Chondrocyte (in vitro differentiated cells): Measurements from ENCODE around the gene COL18A1. TPM values are rescaled to one million over a fixed set of nuclear protein-coding genes. Genes with fewer than 3 reads are reported as not detected.

ENCODE experiments used
- DNase-seq: peaks from one replicate; pipeline ENCODE4 v3.0.0; 2021; ENCODE audit warnings: mixed read lengths, low spot score
- H3K27ac Mint-ChIP-seq: one replicate; pipeline ENCODE4 v1.8.0; 2021; ENCODE audit warnings: mild to moderate bottlenecking, moderate library complexity, mixed read lengths; ENCODE audit not compliant: unreplicated experiment
- H3K27me3 Mint-ChIP-seq: 2 replicates; pipeline ENCODE4 v1.8.0; 2021; ENCODE audit warnings: low read depth, mixed read lengths
- H3K36me3 Mint-ChIP-seq: 2 replicates; pipeline ENCODE4 v1.8.0; 2021; ENCODE audit warnings: low read depth, mixed read lengths
- H3K4me1 Mint-ChIP-seq: 2 replicates; pipeline ENCODE4 v1.8.0; 2021; ENCODE audit warnings: low read depth, mild to moderate bottlenecking, mixed read lengths
- H3K4me3 Mint-ChIP-seq: one replicate; pipeline ENCODE4 v1.8.0; 2021; ENCODE audit warnings: mild to moderate bottlenecking, moderate library complexity, mixed read lengths; ENCODE audit not compliant: unreplicated experiment
- H3K9me3 Mint-ChIP-seq: 2 replicates; pipeline ENCODE4 v1.8.0; 2021; ENCODE audit warnings: low read depth, mixed read lengths
- CTCF ChIP-seq: fragments of 200-600 bp; sonication (generic); IDR thresholded peaks from 2 replicates; pipeline ENCODE4 v1.5.0; 2021; ENCODE audit warnings: antibody characterized with exemption, mild to moderate bottlenecking, moderate library complexity
- total RNA-seq: library from RNA; stranded (reverse); gene quantifications from 3 replicates; pipeline ENCODE4 v1.2.1, GENCODE V29; 2021

COL18A1 gene
- total RNA-seq, 1 donor from 2014 or later = 616 TPM

GRCh38 chr21:45555557-45556301 lies 150.8 kb downstream of the COL18A1 start:
- Mint-ChIP-seq H3K27ac (peak overlapping the region; percentile 83), H3K4me3 (peak overlapping the region; percentile 69), H3K9me3 (no peaks in the 10 kb centered on the region)

GRCh38 chr21:45556302-45556644 lies 151.3 kb downstream of the COL18A1 start:
- peaks cover 11% of the 10 kb centered on the region for H3K4me1 Mint-ChIP-seq
- no peaks in the 10 kb centered on the region for H3K36me3 Mint-ChIP-seq
- no peak overlapping the region for H3K4me3 Mint-ChIP-seq
- no peak overlapping the region for H3K27ac Mint-ChIP-seq
- peak; percentile 44 for TF ChIP-seq CTCF
- H3K9me3 Mint-ChIP-seq = no peaks in the 10 kb centered on the region
- DNase-seq = no peak
- H3K27me3 Mint-ChIP-seq = peaks cover 5% of the 10 kb centered on the region

More at GRCh38 chr21:45555557-45556301, 150.8 kb downstream of the COL18A1 start:
- TF ChIP-seq CTCF = peak; percentile 87
- Mint-ChIP-seq H3K36me3 (no peaks in the 10 kb centered on the region), H3K4me1 (peaks cover 13% of the 10 kb centered on the region), H3K27me3 (peaks cover 6% of the 10 kb centered on the region)
- DNase-seq = no peak

GRCh38 chr21:45556645-45557615 lies 152.0 kb downstream of the COL18A1 start:
- peak; percentile 93 for DNase-seq
- Mint-ChIP-seq H3K4me3 (no peak overlapping the region), H3K36me3 (no peaks in the 10 kb centered on the region), H3K4me1 (peaks cover 8% of the 10 kb centered on the region), H3K27me3 (peaks cover 4% of the 10 kb centered on the region), H3K27ac (no peak overlapping the region), H3K9me3 (no peaks in the 10 kb centered on the region)
- no peak for TF ChIP-seq CTCF

- DNase-seq = peak; percentile 66
- Mint-ChIP-seq H3K27me3 (peaks cover 4% of the 10 kb centered on the region), H3K27ac (no peak overlapping the region)
These were observed 152.7 kb downstream of the COL18A1 start for GRCh38 chr21:45557616-45558043.

More at GRCh38 chr21:45557616-45558043, 152.7 kb downstream of the COL18A1 start:
- H3K4me1 Mint-ChIP-seq = peaks cover 12% of the 10 kb centered on the region
- no peak overlapping the region for H3K4me3 Mint-ChIP-seq
- TF ChIP-seq CTCF = no peak
- no peaks in the 10 kb centered on the region for H3K36me3 Mint-ChIP-seq
- H3K9me3 Mint-ChIP-seq = no peaks in the 10 kb centered on the region
